COLO829 (cell line): ENCODE results near the gene SLC6A8.

Experiments used
- DNase-seq: peaks from one replicate; pipeline ENCODE4 v3.0.0; 2012; ENCODE audit warnings: low spot score

Gene SLC6A8

GRCh38 chrX:153648358-153649177 lies 39.2 kb upstream of the SLC6A8 start:
- DNase-seq = no peak

- DNase-seq = peak; percentile 57
These were observed 38.4 kb upstream of the SLC6A8 start for GRCh38 chrX:153649178-153649914.

GRCh38 chrX:153649915-153650782 lies 37.6 kb upstream of the SLC6A8 start:
- no peak for DNase-seq

- DNase-seq = no peak
These were observed 36.8 kb upstream of the SLC6A8 start for GRCh38 chrX:153650959-153651358.

- DNase-seq = no peak
These were observed 36.1 kb upstream of the SLC6A8 start for GRCh38 chrX:153651540-153652079.

GRCh38 chrX:153653556-153653955 lies 34.2 kb upstream of the SLC6A8 start:
- no peak for DNase-seq

GRCh38 chrX:153657161-153657560 lies 30.6 kb upstream of the SLC6A8 start:
- DNase-seq = no peak

- no peak for DNase-seq
These were observed 28.5 kb upstream of the SLC6A8 start for GRCh38 chrX:153659268-153659667.

- no peak for DNase-seq
These were observed 25.5 kb upstream of the SLC6A8 start for GRCh38 chrX:153662266-153662665.

- DNase-seq = no peak
These were observed 21.9 kb upstream of the SLC6A8 start for GRCh38 chrX:153665726-153666306.

GRCh38 chrX:153667281-153667955 lies 20.3 kb upstream of the SLC6A8 start:
- DNase-seq = no peak

GRCh38 chrX:153667956-153668396 lies 19.8 kb upstream of the SLC6A8 start:
- DNase-seq = peak; percentile 85

- no peak for DNase-seq
These were observed 19.1 kb upstream of the SLC6A8 start for GRCh38 chrX:153668423-153669173.

GRCh38 chrX:153669174-153669890 lies 18.4 kb upstream of the SLC6A8 start:
- peak; percentile 43 for DNase-seq

GRCh38 chrX:153669901-153670731 lies 17.6 kb upstream of the SLC6A8 start:
- no peak for DNase-seq

GRCh38 chrX:153670748-153671588 lies 16.8 kb upstream of the SLC6A8 start:
- DNase-seq = no peak

GRCh38 chrX:153671589-153672530 lies 15.9 kb upstream of the SLC6A8 start:
- no peak for DNase-seq
